OCI-LY3 (cell line): ENCODE measurements around the gene H1-8.

Experiments
- EZH2phosphoT487 ChIP-seq: fragments of 200-600 bp; shearing (Covaris generic); IDR thresholded peaks from 2 replicates; pipeline ENCODE4 v1.6.1; 2018; ENCODE audit warnings: antibody characterized with exemption, mixed run types, low read depth
- TF ChIP-seq, protein P1 (sequence below): fragments of 200-600, 300-600 bp; sonication (generic); IDR thresholded peaks from 2 replicates; pipeline ENCODE4 v1.5.1; 2014; ENCODE audit warnings: antibody characterized with exemption, low read length, low read depth

DNA sequence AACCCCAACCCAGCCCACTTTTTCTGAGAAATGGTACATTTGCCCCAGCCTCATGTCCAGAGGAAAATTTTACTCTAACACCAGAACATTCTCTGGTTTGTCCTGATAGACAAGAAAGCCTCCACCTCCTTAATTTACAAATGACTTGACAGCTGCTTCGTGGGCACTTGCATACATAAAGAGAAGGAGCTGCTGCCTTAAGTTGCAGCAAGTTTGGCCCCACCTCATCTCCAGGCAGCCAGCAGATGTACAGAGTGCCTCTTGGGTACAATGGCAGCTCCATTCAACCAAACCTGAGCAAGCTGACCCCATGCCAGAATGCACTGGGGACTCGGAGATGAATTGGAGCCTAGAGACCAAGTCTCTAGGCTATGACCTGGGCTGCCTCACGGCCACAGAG lies 6.2 kb upstream of the H1-8 start:
- TF ChIP-seq, protein P1, sequence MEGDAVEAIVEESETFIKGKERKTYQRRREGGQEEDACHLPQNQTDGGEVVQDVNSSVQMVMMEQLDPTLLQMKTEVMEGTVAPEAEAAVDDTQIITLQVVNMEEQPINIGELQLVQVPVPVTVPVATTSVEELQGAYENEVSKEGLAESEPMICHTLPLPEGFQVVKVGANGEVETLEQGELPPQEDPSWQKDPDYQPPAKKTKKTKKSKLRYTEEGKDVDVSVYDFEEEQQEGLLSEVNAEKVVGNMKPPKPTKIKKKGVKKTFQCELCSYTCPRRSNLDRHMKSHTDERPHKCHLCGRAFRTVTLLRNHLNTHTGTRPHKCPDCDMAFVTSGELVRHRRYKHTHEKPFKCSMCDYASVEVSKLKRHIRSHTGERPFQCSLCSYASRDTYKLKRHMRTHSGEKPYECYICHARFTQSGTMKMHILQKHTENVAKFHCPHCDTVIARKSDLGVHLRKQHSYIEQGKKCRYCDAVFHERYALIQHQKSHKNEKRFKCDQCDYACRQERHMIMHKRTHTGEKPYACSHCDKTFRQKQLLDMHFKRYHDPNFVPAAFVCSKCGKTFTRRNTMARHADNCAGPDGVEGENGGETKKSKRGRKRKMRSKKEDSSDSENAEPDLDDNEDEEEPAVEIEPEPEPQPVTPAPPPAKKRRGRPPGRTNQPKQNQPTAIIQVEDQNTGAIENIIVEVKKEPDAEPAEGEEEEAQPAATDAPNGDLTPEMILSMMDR = no peak
- no peak for TF ChIP-seq EZH2phosphoT487
